ENCODE data around the gene USP20.
"Not testable (repeated sequence)": the region's sequence is repeated elsewhere in the genome, so short reads cannot be mapped to it uniquely, and the experiment has no call there.

DNA sequence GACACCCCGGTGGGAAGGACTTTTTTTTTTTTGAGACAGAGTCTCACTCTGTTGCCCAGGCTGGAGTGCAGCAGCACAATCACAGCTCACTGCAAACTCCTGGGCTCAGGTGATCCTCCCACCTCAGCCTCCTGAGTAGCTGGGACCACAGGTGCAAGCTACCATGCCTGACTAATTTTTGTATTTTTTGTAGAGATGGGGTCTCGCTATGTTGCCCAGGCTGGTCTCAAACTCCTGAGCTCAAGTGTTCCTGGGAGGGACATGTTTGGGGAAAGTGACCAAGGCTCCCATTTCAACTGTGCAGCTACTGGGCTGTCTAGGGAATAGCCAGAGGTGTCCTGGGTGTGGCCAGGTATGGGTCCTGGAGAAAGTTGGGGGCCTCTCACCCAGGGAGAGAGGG is 39.2 kb upstream of the USP20 start:
- TF ChIP-seq ELF1 (IDR thresholded peaks at IDR 0.05); RFX5 (IDR thresholded peaks at IDR 0.05; ENCODE audit: low read length); EP300 (IDR thresholded peaks at IDR 0.05; ENCODE audit: borderline replicate concordance in 1 of 2, low read depth in 1 of 2, low read length in 1 of 2): not testable (repeated sequence)
